Peyer's patch (tissue), 4 donors: Measurements from ENCODE around the gene NFATC3.

ENCODE experiments used
- CTCF ChIP-seq, 6 experiments: fragments of 450-650 bp in 4 of 6; fragments of 200-600 bp in 2 of 6; sonication (generic) in 1 of 6; IDR thresholded peaks; one replicate each; pipeline ENCODE4 v1.5.1; 2017 to 2019; ENCODE audit warnings: antibody characterized with exemption in 6 of 6, mild to moderate bottlenecking in 3 of 6, moderate library complexity in 1 of 6
- POLR2A ChIP-seq, 2 donors: fragments of 450-650 bp; IDR thresholded peaks; one replicate each; pipeline ENCODE4 v1.5.1; 2017; ENCODE audit warnings: antibody characterized with exemption in 2 of 2, mild to moderate bottlenecking in 2 of 2, moderate library complexity in 2 of 2

- TF ChIP-seq CTCF (IDR thresholded peaks at IDR 0.05) (no peak), POLR2A (IDR thresholded peaks at IDR 0.05) (no peak)
Measured at GRCh38 chr16:68146585-68146984, 61.4 kb downstream of the NFATC3 start.
